Adipocyte (in vitro differentiated cells): ENCODE results near the gene HRC.
A peak's percentile ranks its signal among the peaks of the same experiment; 100 is the strongest.

ENCODE experiments used
- DNase-seq: peaks from one replicate; pipeline ENCODE4 v3.0.0-alpha.2; 2015; ENCODE audit warnings: low read depth
- H3K27me3 ChIP-seq: replicated peaks from 2 replicates; pipeline ENCODE4 v1.7.0; 2013; ENCODE audit warnings: mild to moderate bottlenecking, low read length, moderate library complexity; ENCODE audit not compliant: control insufficient read depth, insufficient read depth
- H3K36me3 ChIP-seq: 2 replicates; pipeline ENCODE4 v1.7.0; 2013; ENCODE audit warnings: low read length, mild to moderate bottlenecking, moderate library complexity; ENCODE audit not compliant: control insufficient read depth, insufficient read depth, severe bottlenecking
- H3K4me1 ChIP-seq: 2 replicates; pipeline ENCODE4 v1.7.0; 2013; ENCODE audit warnings: mild to moderate bottlenecking, low read length, moderate library complexity; ENCODE audit not compliant: control insufficient read depth, insufficient read depth
- H3K4me3 ChIP-seq: 2 replicates; pipeline ENCODE4 v1.7.0; 2013; ENCODE audit warnings: mild to moderate bottlenecking, low read length, moderate library complexity
- H3K9ac ChIP-seq: 2 replicates; pipeline ENCODE4 v1.7.0; 2013; ENCODE audit warnings: mild to moderate bottlenecking, low read length, moderate library complexity
- H3K9me3 ChIP-seq: 2 replicates; pipeline ENCODE4 v1.7.0; 2013; ENCODE audit warnings: mild to moderate bottlenecking, low read length, moderate library complexity; ENCODE audit not compliant: control insufficient read depth

HRC gene, protein sequence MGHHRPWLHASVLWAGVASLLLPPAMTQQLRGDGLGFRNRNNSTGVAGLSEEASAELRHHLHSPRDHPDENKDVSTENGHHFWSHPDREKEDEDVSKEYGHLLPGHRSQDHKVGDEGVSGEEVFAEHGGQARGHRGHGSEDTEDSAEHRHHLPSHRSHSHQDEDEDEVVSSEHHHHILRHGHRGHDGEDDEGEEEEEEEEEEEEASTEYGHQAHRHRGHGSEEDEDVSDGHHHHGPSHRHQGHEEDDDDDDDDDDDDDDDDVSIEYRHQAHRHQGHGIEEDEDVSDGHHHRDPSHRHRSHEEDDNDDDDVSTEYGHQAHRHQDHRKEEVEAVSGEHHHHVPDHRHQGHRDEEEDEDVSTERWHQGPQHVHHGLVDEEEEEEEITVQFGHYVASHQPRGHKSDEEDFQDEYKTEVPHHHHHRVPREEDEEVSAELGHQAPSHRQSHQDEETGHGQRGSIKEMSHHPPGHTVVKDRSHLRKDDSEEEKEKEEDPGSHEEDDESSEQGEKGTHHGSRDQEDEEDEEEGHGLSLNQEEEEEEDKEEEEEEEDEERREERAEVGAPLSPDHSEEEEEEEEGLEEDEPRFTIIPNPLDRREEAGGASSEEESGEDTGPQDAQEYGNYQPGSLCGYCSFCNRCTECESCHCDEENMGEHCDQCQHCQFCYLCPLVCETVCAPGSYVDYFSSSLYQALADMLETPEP

GRCh38 chr19:49155005-49155819, at the start of gene HRC:
TSS of gene HRC (minus strand) at chr19:49155396. CDS start at chr19:49155237, 159 bp downstream.
- Histone ChIP-seq H3K9ac (no peak within 1 kb of the TSS), H3K9me3 (no peaks in the 10 kb centered on the region), H3K36me3 (no peaks in the 10 kb centered on the region), H3K4me3 (no peak within 1 kb of the TSS), H3K27me3 (peaks cover 4% of the 10 kb centered on the region), H3K4me1 (peaks cover 17% of the 10 kb centered on the region)
- no peak for DNase-seq

DNA sequence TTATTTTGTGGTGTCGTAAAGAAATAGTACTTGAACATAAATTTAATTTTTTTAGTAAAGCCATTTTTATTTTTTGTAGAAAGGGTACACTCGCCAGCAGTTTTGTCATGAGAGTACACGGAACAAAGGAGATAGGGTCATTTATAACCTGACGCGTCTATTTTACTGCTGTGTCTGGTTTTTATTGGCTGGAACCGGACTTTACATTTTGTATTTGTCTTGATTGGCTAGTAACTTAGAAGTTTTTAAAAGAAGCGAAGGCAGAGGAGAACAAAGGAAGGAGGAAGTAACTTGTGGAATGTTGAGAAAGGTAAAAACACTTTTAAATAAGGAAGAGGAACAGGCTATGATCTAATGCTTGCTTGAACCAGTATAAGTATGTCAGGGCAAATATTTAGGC, 45.8 kb upstream of the HRC start:
- Histone ChIP-seq H3K9ac (no peak overlapping the region), H3K9me3 (no peaks in the 10 kb centered on the region), H3K27me3 (no peaks in the 10 kb centered on the region), H3K4me1 (peaks cover 5% of the 10 kb centered on the region), H3K36me3 (peaks cover 54% of the 10 kb centered on the region), H3K4me3 (no peak overlapping the region)
- no peak for DNase-seq

DNA sequence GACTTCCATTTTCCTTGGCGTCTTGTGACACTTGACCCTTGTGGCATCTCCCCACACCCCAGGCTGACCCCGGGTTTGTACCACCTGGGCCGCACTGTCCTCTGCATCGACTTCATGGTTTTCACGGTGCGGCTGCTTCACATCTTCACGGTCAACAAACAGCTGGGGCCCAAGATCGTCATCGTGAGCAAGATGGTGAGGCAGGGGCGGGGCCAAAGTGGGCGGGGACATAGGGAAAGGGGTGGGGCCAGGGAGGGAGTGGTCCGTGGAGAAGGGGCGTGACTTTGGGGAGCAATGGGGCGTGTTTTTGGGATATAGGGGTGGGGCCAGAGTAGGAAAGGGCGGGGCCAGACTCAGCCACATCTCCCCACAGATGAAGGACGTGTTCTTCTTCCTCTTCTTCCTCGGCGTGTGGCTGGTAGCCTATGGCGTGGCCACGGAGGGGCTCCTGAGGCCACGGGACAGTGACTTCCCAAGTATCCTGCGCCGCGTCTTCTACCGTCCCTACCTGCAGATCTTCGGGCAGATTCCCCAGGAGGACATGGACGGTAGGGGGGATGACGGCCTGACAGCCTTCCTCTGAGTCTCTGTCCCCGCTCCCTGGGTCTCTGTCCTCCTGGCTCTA, 45.2 kb upstream of the HRC start:
- H3K4me3 ChIP-seq: no peak overlapping the region

GRCh38 chr19:49196527-49197240, 41.5 kb upstream of the HRC start:
- H3K36me3 ChIP-seq: peaks cover 44% of the 10 kb centered on the region

More for the DNA sequence above, 45.2 kb upstream of the HRC start:
- Histone ChIP-seq H3K9ac (no peak overlapping the region), H3K27me3 (no peaks in the 10 kb centered on the region), H3K9me3 (no peaks in the 10 kb centered on the region), H3K36me3 (peaks cover 50% of the 10 kb centered on the region), H3K4me1 (peaks cover 5% of the 10 kb centered on the region)
- DNase-seq: peak; percentile 12

DNA sequence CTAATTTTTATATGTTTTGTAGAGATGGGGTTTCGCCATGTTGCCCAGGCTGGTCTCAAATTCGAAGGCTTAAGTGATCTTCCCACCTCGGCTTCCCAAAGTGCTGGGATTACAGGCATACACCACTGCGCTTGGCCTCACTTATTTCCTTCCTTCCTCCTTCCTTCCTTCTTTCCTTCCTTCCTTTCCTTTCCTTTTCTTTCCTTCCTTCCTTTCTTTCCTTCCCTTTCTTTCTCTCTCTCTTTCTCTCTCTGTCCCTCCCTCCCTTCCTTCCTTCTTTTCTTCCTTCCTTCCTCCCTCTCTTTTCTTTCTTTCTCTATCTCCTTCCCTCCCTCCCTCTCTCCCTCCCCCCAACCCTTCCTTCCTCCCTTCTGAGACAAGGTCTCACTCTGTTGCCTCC, 39.2 kb upstream of the HRC start:
- H3K9me3 ChIP-seq: no peaks in the 10 kb centered on the region
- no peak for DNase-seq
- no peaks in the 10 kb centered on the region for H3K27me3 ChIP-seq
- no peak overlapping the region for H3K4me3 ChIP-seq
- no peak overlapping the region for H3K9ac ChIP-seq
- H3K4me1 ChIP-seq: peaks cover 5% of the 10 kb centered on the region
- peaks cover 45% of the 10 kb centered on the region for H3K36me3 ChIP-seq

More at GRCh38 chr19:49196527-49197240, 41.5 kb upstream of the HRC start:
- peaks cover 5% of the 10 kb centered on the region for H3K4me1 ChIP-seq
- no peak for DNase-seq
- H3K9ac ChIP-seq: no peak overlapping the region
- H3K9me3 ChIP-seq: no peaks in the 10 kb centered on the region
- no peak overlapping the region for H3K4me3 ChIP-seq
- H3K27me3 ChIP-seq: no peaks in the 10 kb centered on the region

- no peak overlapping the region for H3K4me3 ChIP-seq
- no peaks in the 10 kb centered on the region for H3K27me3 ChIP-seq
- peaks cover 50% of the 10 kb centered on the region for H3K36me3 ChIP-seq
- DNase-seq: no peak
- H3K9ac ChIP-seq: no peak overlapping the region
- H3K9me3 ChIP-seq: no peaks in the 10 kb centered on the region
- peaks cover 4% of the 10 kb centered on the region for H3K4me1 ChIP-seq
These were observed 38.7 kb upstream of the HRC start for GRCh38 chr19:49193822-49194394.

GRCh38 chr19:49190781-49191180, 35.6 kb upstream of the HRC start:
- no peaks in the 10 kb centered on the region for H3K9me3 ChIP-seq
- peaks cover 67% of the 10 kb centered on the region for H3K36me3 ChIP-seq
- H3K4me3 ChIP-seq: no peak overlapping the region
- no peaks in the 10 kb centered on the region for H3K4me1 ChIP-seq
- no peak for DNase-seq
- H3K9ac ChIP-seq: no peak overlapping the region
- H3K27me3 ChIP-seq: no peaks in the 10 kb centered on the region

GRCh38 chr19:49189259-49189658, 34.1 kb upstream of the HRC start:
- H3K9ac ChIP-seq: no peak overlapping the region
- H3K36me3 ChIP-seq: peaks cover 74% of the 10 kb centered on the region

DNA sequence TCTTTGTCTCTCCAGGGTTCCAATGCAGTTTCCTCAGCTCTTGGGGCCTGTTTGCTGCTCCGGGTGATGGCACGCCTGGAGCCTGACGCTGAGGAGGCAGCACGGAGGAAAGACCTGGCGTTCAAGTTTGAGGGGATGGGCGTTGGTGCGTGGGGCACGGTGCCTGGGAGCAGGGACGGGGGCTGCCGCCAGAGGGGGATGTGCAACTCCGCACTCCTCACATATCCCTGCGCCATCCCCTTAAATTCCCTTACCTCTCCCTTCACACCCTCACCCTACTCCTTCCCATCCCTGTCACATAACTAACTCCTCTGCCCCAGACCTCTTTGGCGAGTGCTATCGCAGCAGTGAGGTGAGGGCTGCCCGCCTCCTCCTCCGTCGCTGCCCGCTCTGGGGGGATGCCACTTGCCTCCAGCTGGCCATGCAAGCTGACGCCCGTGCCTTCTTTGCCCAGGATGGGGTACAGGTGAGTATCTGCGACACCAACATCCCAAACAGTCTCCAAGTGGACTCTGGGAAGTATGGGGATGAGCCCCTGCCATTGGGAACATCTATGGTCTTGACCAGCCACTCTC, 33.5 kb upstream of the HRC start:
- H3K9ac ChIP-seq: no peak overlapping the region
- H3K27me3 ChIP-seq: no peaks in the 10 kb centered on the region
- no peaks in the 10 kb centered on the region for H3K4me1 ChIP-seq
- no peaks in the 10 kb centered on the region for H3K9me3 ChIP-seq
- DNase-seq: no peak
- peaks cover 74% of the 10 kb centered on the region for H3K36me3 ChIP-seq
- no peak overlapping the region for H3K4me3 ChIP-seq

More at GRCh38 chr19:49189259-49189658, 34.1 kb upstream of the HRC start:
- Histone ChIP-seq H3K27me3 (no peaks in the 10 kb centered on the region), H3K9me3 (no peaks in the 10 kb centered on the region), H3K4me1 (no peaks in the 10 kb centered on the region), H3K4me3 (no peak overlapping the region)
- no peak for DNase-seq

- Histone ChIP-seq H3K36me3 (peaks cover 60% of the 10 kb centered on the region), H3K4me3 (no peak overlapping the region), H3K9me3 (no peaks in the 10 kb centered on the region), H3K9ac (no peak overlapping the region), H3K27me3 (no peaks in the 10 kb centered on the region), H3K4me1 (no peaks in the 10 kb centered on the region)
- no peak for DNase-seq
These were observed 30.9 kb upstream of the HRC start for GRCh38 chr19:49186108-49186507.
